GM12891 (cell line): Measurements from ENCODE around the gene CBX2.

Experiments
- DNase-seq: peaks from one replicate; pipeline ENCODE4 v3.0.0; 2011; ENCODE audit warnings: low spot score; ENCODE audit not compliant: insufficient read length
- FAIRE-seq: peaks from 2 replicates; lab custom pipeline; 2011; peaks lifted over from hg19 to GRCh38; lab: Jason Lieb, UNC
- PAX5 ChIP-seq: IDR thresholded peaks from 2 replicates; pipeline ENCODE4 v1.6.1; 2011; ENCODE audit warnings: low read length, moderate library complexity, mild to moderate bottlenecking; ENCODE audit not compliant: insufficient read depth, severe bottlenecking
- POLR2A ChIP-seq: IDR thresholded peaks from 2 replicates; pipeline ENCODE4 v1.6.1; 2011; ENCODE audit warnings: low read depth, low read length, control low read depth
- POLR2AphosphoS5 ChIP-seq: IDR thresholded peaks from 2 replicates; pipeline ENCODE4 v1.6.1; 2011; ENCODE audit warnings: low read depth, low read length, control low read depth
- POU2F2 ChIP-seq: IDR thresholded peaks from 2 replicates; pipeline ENCODE4 v1.6.1; 2011; ENCODE audit warnings: low read depth, mild to moderate bottlenecking, control low read depth, low read length, moderate library complexity
- SPI1 ChIP-seq: IDR thresholded peaks from 2 replicates; pipeline ENCODE4 v1.6.1; 2011; ENCODE audit warnings: low read depth, low read length, control low read depth
- TAF1 ChIP-seq: IDR thresholded peaks from 2 replicates; pipeline ENCODE4 v1.6.1; 2011; ENCODE audit warnings: low read depth, low read length, control low read depth

Gene CBX2

DNA sequence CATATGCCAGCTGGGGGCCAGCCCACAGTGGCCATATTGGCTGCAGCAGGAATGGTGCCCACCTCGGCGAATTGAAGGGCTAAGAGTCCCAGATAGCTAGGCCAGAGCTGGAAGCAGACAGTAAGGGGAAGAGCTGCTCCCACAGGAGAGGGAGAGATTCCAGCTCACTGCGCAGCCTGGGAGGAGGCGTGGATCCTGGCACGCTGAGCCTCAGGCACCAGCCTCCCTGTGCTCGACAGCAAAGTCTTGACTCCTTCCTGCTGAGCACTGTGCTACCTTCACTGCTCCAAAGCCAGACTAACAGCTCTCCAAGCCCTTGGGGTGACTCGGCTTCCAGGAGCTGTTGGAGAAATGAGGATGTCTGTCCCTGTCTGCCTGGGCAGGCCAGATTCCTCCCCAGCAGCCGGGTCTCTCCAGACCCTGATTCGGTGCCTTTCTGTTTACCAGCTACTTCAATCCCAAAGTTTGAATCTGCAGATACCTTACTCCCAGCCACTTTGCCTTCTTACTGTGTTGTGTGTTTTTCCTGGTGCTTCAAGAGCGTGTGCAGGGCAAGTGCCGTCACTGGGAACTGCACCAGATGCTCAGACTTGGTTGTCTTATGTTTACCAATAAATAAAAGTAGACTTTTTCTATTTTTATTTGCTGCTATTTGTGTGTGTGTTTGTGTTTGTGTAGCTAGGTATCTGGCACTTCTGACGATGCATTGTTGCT lies 9.1 kb downstream of the CBX2 start:
- no peak for TF ChIP-seq PAX5
- no peak for TF ChIP-seq POLR2AphosphoS5
- TF ChIP-seq SPI1: no peak
- TF ChIP-seq POU2F2: no peak
- TF ChIP-seq POLR2A: no peak
- no peak for TF ChIP-seq TAF1
- DNase-seq (no peak), FAIRE-seq (no peak)

DNA sequence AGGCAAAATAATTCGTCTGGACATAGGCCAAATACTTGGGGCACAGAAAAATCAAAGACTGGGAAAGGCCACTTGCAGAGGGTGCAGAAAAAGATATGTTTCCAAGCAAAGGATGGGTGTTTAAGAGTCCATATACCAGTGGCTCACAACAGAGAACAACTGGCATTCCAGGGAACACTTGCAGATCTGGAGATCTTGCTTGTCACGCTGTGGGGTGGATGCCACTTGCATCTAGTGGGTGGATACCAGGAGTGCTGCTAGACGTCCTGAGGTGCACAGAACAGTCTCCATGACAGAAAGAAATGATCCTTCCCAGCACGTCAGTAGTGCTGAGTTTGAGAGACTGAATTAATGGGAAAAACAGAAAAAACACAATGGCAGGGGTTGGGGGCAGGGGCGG lies 10.5 kb downstream of the CBX2 start:
- TF ChIP-seq POU2F2 (no peak), TAF1 (no peak), PAX5 (no peak), POLR2A (no peak), SPI1 (no peak), POLR2AphosphoS5 (no peak)
- no peak for DNase-seq
- FAIRE-seq: no peak

DNA sequence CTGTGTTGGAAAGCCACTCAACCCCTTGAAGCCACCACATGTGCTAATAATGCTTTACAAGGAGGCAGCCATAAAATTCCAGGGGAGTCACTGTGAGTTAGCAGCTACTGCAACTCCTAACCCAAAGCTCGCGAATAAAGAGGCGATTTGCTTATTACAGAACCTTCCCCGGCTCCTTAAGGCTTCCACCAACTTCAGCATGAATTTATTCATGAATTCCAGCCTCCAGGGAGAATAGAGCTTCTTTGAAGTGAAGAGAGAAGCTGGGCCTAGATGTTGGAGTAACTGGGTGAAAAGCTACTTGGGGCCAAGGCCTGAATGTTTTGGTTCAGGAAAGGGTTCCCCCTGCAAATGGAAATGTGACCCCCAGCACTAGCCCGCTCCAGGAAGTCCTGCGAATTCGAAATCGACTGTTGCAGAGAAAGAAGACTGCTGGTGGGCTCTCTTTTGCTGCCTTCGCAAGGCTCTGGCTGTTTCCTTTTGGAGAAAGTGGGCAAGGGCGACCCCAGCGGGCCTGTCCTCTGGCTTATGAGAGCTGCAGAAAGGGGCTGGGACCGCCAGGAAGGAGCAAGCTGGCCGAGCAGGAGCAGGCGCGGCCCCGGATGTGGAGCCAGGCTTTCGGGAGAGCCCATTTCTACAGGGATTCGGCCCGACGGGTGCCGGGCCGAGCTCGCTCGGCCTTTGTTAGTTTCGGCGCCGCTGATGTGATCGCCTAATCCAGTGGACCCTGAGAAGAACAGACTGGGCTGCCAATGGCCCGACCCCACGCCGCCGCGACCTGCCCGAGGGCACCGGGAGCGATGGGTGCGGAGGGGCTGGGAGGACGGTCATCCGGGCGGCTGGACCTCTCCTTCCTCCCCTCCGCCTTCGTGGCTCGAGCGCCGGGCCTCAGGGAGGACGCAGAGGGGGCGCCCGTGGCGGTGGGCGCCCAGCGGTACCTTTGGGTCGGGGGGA lies 11.3 kb downstream of the CBX2 start:
- no peak for DNase-seq
- TF ChIP-seq PAX5: no peak
- no peak for FAIRE-seq

DNA sequence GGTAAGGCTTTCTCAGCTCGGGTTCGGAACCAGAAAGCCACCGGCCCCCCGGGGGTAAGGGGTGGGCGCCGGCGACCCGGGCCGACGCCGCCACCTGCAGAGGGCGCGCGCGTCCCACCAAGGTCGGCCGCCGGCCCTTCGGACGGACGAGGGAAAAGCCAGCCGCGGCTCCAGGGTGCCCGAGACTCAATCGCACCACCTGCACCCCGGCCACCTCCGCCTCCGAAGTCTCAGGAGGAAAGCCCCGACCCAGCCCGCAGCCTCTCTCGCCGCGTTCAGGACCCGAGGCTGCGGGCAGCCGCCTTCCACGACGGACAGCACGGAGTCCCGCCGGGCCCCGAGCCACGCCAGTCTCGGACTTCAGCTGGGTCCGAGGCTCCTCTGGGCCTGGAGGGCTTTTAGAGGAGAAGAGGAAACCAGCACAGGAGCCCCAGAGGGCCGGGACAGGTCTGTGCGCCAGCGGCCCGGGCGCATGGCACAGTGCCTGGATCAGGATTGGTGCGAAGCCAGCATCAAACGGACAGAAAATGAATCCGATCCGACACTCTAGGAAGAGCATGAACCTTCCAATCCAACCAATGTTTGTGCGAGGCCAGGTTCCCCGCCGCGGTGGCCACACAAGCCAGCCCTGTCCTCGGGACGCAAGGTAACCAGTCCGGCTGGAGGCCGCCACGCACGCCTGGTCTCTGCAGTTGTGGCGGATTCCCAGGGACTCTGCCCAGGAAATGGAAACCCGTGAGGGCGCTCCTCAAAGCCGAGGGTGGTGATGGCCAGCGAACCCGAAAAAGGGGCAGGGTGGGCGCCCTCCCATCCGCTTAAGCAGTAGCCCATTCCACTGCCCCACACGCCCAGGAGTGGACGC lies 12.2 kb downstream of the CBX2 start:
- no peak for TF ChIP-seq PAX5
- TF ChIP-seq TAF1: no peak
- TF ChIP-seq POU2F2: no peak
- TF ChIP-seq SPI1: no peak
- no peak for TF ChIP-seq POLR2A
- TF ChIP-seq POLR2AphosphoS5: no peak
- DNase-seq (peak; percentile 88), FAIRE-seq (no peak)

DNA sequence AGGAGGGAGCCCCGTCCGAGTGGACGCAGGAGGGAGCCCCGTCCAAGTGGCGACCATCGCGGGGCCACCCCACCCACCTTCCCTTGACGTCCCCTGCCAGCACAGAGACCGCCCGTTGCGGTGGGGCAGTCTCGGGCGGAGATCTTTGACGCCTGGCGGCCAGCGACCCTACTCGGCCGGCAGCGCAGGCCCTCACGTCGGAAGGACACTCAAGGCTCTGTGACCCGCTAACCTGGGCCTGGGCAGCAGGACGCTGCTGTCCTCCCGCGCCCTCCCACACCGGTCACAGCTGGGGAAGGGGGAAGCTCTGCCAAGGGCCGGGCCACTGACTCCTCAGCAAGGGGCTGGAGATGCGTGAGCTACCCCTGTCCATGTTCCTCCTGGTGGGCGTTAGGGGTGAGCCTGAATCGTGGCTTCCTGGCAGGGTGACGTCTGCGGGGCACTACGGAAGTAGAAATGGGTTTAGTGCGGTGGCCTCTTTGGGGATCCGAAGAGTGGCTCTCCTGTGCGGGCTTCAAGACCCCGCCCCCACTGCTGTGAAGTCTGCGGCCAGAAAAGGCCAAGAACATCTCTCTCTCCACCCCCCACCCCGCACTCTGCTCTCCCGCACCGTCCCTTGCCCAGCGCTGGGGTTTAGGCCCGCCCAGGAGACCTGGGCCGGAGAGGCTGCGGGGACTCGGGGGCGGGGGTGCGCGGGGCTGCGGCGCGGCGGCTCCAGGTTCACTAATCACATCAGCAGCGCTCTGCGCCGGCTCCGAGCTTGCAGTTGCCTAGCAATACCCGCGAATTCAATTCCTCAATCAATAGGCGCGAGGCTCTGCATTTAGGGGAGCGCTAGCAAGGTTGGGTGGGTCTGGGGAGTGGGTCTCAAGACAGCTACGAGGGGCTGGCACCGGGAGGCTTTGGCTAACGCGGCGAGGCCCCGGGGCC lies 13.1 kb downstream of the CBX2 start:
- TF ChIP-seq SPI1: no peak
- no peak for TF ChIP-seq PAX5
- no peak for TF ChIP-seq POLR2AphosphoS5
- no peak for TF ChIP-seq POU2F2
- TF ChIP-seq POLR2A: no peak
- TF ChIP-seq TAF1: no peak
- no peak for DNase-seq
- FAIRE-seq: no peak

DNA sequence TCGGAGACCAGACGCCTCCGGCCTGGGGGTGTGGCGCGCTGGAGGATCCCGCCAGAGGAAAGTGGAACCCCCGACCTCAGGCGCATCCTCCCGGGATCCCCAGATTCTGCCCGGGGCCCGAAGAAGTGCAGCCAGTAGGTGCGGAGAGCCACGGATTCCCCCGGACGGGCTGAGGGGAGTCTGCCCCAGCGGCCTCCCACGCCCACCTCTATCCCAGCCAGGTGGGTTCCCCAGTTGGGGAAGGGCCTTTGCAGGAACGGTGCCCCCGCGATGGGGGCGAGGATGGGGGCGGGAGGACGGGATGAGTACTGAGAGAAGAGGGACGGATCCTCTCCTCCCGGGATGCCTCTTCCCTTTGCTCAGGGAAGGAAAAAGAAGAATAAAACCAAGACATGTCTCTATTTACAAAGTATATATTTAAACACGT lies 13.8 kb downstream of the CBX2 start:
- DNase-seq: no peak
- FAIRE-seq: no peak
- TF ChIP-seq PAX5: no peak
- TF ChIP-seq POU2F2: no peak
- no peak for TF ChIP-seq SPI1
- no peak for TF ChIP-seq POLR2A
- no peak for TF ChIP-seq TAF1
- TF ChIP-seq POLR2AphosphoS5: no peak

DNA sequence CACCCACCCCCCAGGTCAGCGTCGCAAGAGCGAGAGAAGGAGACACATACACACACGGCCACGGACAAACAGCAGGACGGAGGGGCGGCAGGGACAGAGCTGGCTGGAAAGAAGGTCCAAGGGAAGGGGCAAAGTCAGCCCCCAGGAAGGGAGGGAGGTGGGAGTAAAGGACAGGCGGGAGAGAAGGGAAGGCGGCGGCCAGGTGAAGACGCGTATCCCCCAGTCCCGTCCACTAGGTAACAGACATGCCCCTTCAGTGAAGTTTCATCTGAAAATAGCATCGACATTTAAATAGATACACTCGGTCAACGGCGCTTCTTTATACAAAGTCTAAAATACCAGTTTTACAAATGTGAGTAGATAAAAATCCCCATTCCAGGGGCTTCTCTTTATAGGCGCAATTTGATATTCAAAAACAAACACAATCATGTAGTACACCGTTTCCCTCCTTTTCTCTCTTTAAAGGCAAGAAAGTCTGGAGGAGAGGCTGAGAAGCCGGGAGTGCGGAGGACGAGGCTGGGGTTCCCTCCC lies 14.5 kb downstream of the CBX2 start:
- TF ChIP-seq SPI1 (no peak), TAF1 (no peak), POLR2A (no peak), PAX5 (no peak), POLR2AphosphoS5 (no peak)
- DNase-seq (no peak), FAIRE-seq (no peak)
